ENCODE measurements around the gene CDK6.
A peak's percentile ranks its signal among the peaks of the same experiment; 100 is the strongest.

The CDK6 gene

DNA sequence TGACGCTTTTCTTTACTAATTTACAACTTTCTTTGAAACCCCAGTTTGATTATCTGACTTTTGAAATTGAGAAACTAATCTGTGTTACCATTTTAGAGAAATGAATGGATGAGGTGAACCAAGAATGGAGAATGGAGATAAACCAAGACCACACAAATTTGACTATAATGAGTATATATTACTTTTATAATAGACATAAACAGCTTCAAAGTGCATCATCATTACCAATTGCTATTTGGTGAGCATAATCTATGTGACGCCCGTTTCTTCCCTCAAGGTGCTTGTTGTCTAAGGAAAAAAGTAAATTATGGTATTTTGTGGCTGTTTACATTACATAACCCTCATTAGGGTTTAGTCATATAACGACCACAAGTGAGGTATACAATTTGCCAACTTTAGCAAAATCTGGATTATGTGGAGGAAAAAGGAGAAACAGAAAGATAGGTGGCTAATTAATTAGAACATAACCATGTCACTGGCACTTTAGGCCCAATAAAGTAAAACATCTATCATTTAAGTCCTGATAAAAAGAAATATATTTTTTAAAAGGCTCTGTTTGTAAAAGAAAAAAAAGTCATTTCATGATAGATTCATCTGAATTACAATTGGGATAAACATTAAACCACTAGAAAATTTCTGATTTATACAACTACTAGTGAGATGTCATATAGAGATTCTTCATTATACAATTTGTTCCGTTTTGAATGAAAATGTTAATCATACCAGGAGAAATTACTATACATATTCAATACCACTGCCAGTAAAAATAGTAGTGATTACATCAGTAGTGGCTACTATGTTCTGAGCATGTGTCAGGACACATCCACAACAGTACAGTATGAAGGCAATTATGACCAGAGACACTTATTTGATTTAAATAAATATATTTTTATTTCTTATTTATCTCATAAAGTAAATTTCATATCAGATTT lies 128.0 kb downstream of the CDK6 start:
- no peak for DNase-seq (ENCODE audit: low read depth)

DNA sequence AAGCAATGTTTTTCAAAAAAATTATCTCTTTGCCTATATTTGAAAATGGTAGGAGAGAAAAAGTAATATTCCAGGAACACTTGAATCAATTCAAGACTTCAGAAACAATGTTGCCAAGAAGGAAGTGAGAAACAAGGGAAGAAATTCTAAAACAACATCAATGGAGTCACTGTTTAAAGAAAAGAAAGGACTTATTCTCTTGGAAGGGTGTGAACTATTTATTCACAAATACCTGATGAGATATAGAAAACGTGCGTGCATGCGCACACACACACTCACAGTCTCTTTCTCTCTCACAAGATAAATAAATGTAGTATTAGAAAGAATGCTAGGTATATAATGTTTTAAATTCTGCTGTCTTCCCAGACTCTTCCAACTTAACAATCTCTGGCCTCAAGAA lies 128.9 kb downstream of the CDK6 start:
- no peak for DNase-seq (ENCODE audit: low read depth)

- DNase-seq (ENCODE audit: low read depth), result no peak
Measured at GRCh38 chr7:92706563-92706962, 129.8 kb downstream of the CDK6 start.

DNA sequence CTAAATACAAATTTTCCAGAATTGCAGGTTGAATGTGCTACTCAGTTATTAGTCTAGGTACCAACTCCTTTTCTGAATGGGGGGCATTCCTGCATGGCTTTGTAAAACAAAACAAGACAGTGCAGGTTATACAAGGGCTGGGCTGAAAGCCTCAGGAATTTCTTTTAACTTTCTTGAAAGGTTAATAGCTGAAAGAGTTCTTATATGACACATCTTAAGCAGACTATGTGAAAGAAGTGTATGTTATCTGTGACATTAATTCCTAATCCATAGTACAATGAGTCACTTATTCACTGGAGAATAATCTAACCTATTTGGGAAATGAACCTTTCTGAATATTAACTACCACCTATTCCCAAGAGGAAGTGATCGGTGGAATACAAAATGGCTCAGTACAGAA lies 130.5 kb downstream of the CDK6 start:
- DNase-seq (ENCODE audit: low read depth), result no peak

- DNase-seq (ENCODE audit: low read depth), result no peak
Measured at GRCh38 chr7:92704858-92705257, 131.5 kb downstream of the CDK6 start.

GRCh38 chr7:92702535-92702934 lies 133.8 kb downstream of the CDK6 start:
- no peak for DNase-seq (ENCODE audit: low read depth)

DNA sequence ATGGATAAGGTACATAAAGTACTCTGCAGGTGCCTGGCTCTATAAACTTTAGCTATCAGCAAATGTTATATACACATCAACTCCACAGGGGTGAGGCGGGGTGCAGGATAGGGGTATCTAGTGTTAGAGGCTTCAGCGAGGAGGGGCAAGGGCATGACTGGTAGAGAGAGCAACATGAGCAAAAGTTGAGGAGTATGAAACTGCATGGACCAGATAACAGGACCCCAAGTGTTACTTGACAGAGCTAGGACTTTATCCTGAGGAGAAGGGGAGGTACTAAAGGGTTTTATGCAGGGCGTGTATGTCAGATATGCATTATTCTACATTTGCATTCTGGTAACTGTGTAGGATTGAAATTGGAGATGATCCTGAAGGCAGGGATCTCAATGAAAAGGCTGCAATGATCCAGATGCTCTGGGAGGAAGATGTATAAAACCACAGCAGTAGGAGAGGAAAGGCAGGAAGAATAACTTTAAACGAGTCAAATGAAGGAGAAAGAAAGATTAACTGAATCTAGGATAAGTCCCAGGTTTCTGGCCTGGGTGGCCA lies 136.3 kb downstream of the CDK6 start:
- no peak for DNase-seq (ENCODE audit: low read depth)

DNA sequence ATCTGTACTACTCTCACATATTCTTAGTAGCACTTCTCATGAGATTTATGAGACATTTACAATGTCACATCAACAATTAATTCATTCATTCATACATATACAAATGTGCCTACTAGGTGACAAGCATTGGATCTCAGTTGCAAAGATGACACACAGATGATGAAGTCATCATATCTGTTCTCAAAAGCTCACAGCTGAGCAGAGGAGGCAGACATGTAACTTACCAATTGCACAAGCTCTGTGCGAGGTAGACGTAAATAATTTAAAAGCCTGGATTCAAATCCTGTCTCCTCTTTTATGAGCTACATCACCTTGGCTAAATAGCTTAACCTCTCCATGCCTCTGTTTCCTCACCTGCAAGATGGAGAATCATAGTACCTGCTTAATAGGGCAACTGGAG lies 136.8 kb downstream of the CDK6 start:
- DNase-seq (ENCODE audit: low read depth), result no peak

- DNase-seq (ENCODE audit: low read depth), result no peak
Measured at GRCh38 chr7:92698237-92698841, 138.0 kb downstream of the CDK6 start.

DNA sequence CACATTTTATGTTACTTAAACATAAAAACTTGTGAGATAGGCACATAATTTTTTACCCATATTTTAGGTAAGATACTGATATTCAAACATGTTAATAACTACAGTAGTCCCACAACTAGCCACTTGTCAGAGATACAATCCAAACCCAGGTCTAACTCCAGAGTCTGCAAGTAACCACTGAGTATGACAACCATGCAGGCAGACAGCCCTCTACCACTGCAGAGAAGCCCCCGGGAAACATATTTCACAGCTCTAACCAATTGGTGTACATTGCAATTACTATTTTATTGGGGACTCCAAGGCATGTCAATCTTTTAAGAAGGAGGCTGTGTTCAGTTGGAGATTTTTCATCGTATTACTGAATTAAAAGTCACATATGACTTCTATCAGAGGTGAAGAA lies 139.0 kb downstream of the CDK6 start:
- no peak for DNase-seq (ENCODE audit: low read depth)

DNA sequence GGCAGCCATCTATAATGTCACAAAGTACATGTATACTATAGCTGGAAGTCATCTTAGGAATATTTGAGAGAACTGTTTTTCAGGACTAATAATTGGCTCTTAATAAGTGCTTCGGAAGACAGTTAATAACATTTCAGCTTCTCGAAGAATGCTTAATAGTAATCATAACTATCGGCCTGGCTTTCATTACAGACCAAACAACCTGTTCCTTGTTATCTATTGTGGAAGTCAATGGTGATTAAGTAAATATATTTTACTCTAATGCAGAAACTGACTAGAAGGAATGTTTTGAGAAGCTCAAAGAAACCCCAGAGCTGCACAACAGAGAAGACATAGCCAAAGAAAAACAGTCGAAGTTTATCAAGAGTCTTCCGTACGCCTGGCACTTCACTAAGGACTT lies 139.4 kb downstream of the CDK6 start:
- no peak for DNase-seq (ENCODE audit: low read depth)

- DNase-seq (ENCODE audit: low read depth), result no peak
Measured at GRCh38 chr7:92696584-92696983, 139.8 kb downstream of the CDK6 start.

- no peak for DNase-seq (ENCODE audit: low read depth)
Measured at GRCh38 chr7:92695308-92696261, 140.8 kb downstream of the CDK6 start.

DNA sequence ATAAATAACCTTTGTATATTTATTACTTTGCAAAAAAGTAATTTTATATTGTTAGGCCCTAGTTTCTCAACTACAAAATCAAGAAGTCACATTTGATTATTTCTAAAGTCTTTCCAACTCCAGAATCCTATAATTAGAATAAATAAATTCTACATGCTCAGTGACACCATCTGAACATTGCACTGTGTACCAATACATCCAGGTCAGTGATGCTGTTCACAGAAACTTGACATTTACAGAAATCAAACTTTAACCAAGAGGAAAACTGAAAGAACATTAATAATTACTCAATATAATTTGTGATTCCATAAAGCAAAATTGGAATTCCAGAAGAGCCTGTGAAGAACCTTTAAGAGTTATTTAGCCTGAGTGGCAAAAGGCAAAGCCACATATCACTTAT lies 142.2 kb downstream of the CDK6 start:
- DNase-seq (ENCODE audit: low read depth), result no peak

- no peak for DNase-seq (ENCODE audit: low read depth)
Measured at GRCh38 chr7:92693519-92693918, 142.9 kb downstream of the CDK6 start.

DNA sequence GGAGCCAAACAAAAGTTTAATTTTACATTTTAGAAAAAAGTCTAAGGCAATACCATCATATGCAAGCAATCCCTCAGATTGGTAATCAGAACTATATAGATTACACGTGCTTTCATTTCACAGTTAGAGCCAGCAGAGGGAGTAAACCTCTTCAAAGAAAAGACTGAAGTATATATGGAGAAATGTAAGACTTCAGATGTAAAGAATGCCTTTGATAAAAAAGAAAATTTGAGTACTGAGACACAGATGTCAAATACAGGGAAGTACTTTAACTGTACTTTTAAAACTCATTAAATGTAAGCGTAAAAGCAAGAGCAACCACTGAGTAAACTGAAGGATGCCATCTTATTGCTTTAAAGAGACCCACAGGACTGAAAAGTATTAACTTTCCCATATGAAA lies 144.8 kb downstream of the CDK6 start:
- DNase-seq (ENCODE audit: low read depth), result no peak

DNA sequence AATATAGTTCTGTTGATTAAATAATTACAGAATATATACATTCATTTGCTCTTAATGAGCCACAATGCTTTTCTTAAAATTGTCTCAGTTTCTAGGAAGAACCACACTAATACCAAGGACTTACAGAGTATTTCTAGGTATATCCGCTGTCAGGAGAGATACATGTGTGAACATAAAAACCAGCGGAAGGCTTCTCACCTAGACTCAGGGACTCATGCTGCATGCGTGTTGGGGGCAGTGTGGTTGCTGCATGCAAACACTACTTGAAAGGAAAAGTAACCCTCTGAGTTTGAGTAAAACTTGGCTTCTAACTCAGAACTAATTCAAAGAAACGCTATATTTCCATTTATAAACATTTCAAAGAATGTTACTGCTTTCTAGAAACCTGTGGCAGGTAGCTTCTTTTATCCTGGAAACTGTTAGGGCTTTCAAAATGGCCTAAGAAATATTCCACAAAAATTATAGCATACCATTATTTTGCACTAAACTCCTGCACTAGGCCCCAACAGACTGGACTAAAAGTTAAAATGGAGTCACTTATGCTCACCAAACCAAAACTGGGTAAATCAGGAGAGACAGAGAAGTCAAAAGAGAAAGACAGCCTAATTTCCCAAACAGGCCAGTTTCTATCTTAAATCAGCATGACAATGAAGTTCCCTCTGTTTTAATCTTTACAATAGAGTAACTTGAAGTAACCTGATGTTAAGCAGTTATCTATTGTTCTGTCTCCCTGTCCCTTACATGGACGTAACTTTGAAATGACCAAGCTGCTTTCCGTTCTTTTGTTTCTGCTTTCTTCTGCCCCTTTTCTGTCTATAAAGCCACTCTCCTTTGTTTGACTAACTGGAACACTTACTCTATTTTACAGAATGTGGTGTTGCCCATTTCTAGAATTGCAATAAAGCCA lies 151.0 kb downstream of the CDK6 start:
- peak; percentile 25 for DNase-seq (ENCODE audit: low read depth)

- no peak for DNase-seq (ENCODE audit: low read depth)
Measured at GRCh38 chr7:92684274-92684673, 152.1 kb downstream of the CDK6 start.

- no peak for DNase-seq (ENCODE audit: low read depth)
Measured at GRCh38 chr7:92682903-92683539, 153.4 kb downstream of the CDK6 start.

DNA sequence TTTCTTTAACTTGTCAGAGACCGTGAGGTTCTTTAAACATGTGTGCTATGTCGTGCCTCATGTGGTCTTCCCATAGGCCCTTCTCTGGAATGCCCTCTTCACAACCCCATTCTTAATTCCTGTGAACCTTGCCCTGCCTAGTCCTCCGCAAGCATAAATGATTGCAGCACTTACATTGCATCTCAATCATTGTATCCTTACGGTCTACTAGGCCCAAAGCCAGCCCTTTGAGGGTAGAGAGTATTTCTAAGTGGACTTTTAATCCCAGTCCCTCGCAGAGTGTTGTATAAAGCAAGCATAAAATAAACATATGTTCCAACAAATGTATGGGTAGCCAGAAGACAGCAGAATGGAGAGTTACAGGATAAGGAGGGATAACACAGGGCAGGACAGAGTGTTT lies 154.0 kb downstream of the CDK6 start:
- no peak for DNase-seq (ENCODE audit: low read depth)

GRCh38 chr7:92681633-92682032 lies 154.7 kb downstream of the CDK6 start:
- DNase-seq (ENCODE audit: low read depth), result no peak

Data from stimulated activated CD8-positive, alpha-beta memory T cell treated with anti-CD3 and anti-CD28 coated beads, Interleukin-12 subunit alpha, Interleukin-12 subunit beta, amount 100 ng/mL, for 1 hour (primary cell).